ENCODE measurements around the gene COLEC11. TPM values are rescaled to one million over a fixed set of nuclear protein-coding genes. Genes with fewer than 3 reads are reported as not detected.

Gene COLEC11
- polyA plus RNA-seq, 1 donor (not counting 4 experiments of a cell fraction or from before 2014, with no cell fraction given) = not detected

GRCh38 chr2:3656762-3657721, 62.1 kb downstream of the COLEC11 start:
- H3K9me3 ChIP-seq (ENCODE audit: control insufficient read depth, low read depth, low read length) = peaks cover 2% of the 10 kb centered on the region
- FAIRE-seq = no peak
- H3K27ac ChIP-seq (ENCODE audit: control insufficient read depth, insufficient read depth, low read length) = no peak overlapping the region
- H3K4me2 ChIP-seq (ENCODE audit: control insufficient read depth, extremely low read depth, insufficient read depth, low read depth, low read length) = no peak overlapping the region
- no peaks in the 10 kb centered on the region for H3K9me1 ChIP-seq (ENCODE audit: control insufficient read depth, extremely low read depth, insufficient read depth, low read length)
- peaks cover 4% of the 10 kb centered on the region for H3K4me1 ChIP-seq (ENCODE audit: control insufficient read depth, extremely low read depth, insufficient read depth, low read length)
- dilution Hi-C loops (cut with MboI; ENCODE audit: extremely low pct_ligation_motif_present, low sequenced_read_pairs) = no loop called here
- H2AFZ ChIP-seq (ENCODE audit: control insufficient read depth, low read length) = no peak overlapping the region
- no peak for TF ChIP-seq EZH2 (IDR thresholded peaks at IDR 0.05; ENCODE audit: low read length)
- no peak for TF ChIP-seq CTCF (optimal IDR thresholded peaks at IDR 0.05 in 1 of 3, IDR thresholded peaks at IDR 0.05 in 1 of 3, conservative IDR thresholded peaks at IDR 0.05 in 1 of 3; ENCODE audit: extremely low read depth in 1 of 3, insufficient read depth in 2 of 3, low read length in 3 of 3)
- peaks cover 2% of the 10 kb centered on the region for H3K27me3 ChIP-seq (ENCODE audit: control insufficient read depth, extremely low read depth, insufficient read depth, low read length)
- H3K36me3 ChIP-seq (ENCODE audit: control insufficient read depth in 2 of 2, extremely low read depth in 1 of 2, insufficient read depth in 2 of 2, low read length in 2 of 2) = no peaks in the 10 kb centered on the region
- H3K9ac ChIP-seq (ENCODE audit: control insufficient read depth, extremely low read depth, insufficient read depth, low read length) = no peak overlapping the region
- no peak for DNase-seq (ENCODE audit: low read depth, low spot score)
- H3K4me3 ChIP-seq (ENCODE audit: control insufficient read depth in 2 of 3, extremely low read depth in 1 of 3, insufficient read depth in 2 of 3, low read depth in 1 of 3, low read length in 3 of 3) = no peak overlapping the region
- H3K79me2 ChIP-seq (ENCODE audit: control insufficient read depth, insufficient read depth, low read length) = no peaks in the 10 kb centered on the region
- H4K20me1 ChIP-seq (ENCODE audit: control insufficient read depth, extremely low read depth, insufficient read depth, low read length) = no peaks in the 10 kb centered on the region

- no peak within 1 kb of the TSS for H3K27ac ChIP-seq (ENCODE audit: control insufficient read depth, insufficient read depth, low read length)
- H3K79me2 ChIP-seq (ENCODE audit: control insufficient read depth, insufficient read depth, low read length) = no peaks in the 10 kb centered on the region
- TF ChIP-seq EZH2 (IDR thresholded peaks at IDR 0.05; ENCODE audit: low read length) (no peak), CTCF (optimal IDR thresholded peaks at IDR 0.05 in 1 of 3, IDR thresholded peaks at IDR 0.05 in 1 of 3, conservative IDR thresholded peaks at IDR 0.05 in 1 of 3; ENCODE audit: extremely low read depth in 1 of 3, insufficient read depth in 2 of 3, low read length in 3 of 3) (no peak)
- H3K9me1 ChIP-seq (ENCODE audit: control insufficient read depth, extremely low read depth, insufficient read depth, low read length) = no peaks in the 10 kb centered on the region
- no peak within 1 kb of the TSS for H3K4me2 ChIP-seq (ENCODE audit: control insufficient read depth, extremely low read depth, insufficient read depth, low read depth, low read length)
- no peak within 1 kb of the TSS for H3K9ac ChIP-seq (ENCODE audit: control insufficient read depth, extremely low read depth, insufficient read depth, low read length)
- H2AFZ ChIP-seq (ENCODE audit: control insufficient read depth, low read length) = no peak within 1 kb of the TSS
- FAIRE-seq (no peak), DNase-seq (ENCODE audit: low read depth, low spot score) (no peak)
- H3K4me3 ChIP-seq (ENCODE audit: control insufficient read depth in 2 of 3, extremely low read depth in 1 of 3, insufficient read depth in 2 of 3, low read depth in 1 of 3, low read length in 3 of 3) = no peak within 1 kb of the TSS
- H3K36me3 ChIP-seq (ENCODE audit: control insufficient read depth in 2 of 2, extremely low read depth in 1 of 2, insufficient read depth in 2 of 2, low read length in 2 of 2) = no peaks in the 10 kb centered on the region
- H3K27me3 ChIP-seq (ENCODE audit: control insufficient read depth, extremely low read depth, insufficient read depth, low read length) = no peaks in the 10 kb centered on the region
- peaks cover 9% of the 10 kb centered on the region for H3K4me1 ChIP-seq (ENCODE audit: control insufficient read depth, extremely low read depth, insufficient read depth, low read length)
- dilution Hi-C loops (cut with MboI; ENCODE audit: extremely low pct_ligation_motif_present, low sequenced_read_pairs) = no loop called here
- no peaks in the 10 kb centered on the region for H4K20me1 ChIP-seq (ENCODE audit: control insufficient read depth, extremely low read depth, insufficient read depth, low read length)
- peaks cover 2% of the 10 kb centered on the region for H3K9me3 ChIP-seq (ENCODE audit: control insufficient read depth, low read depth, low read length)
Observed at GRCh38 chr2:3657881-3658280, 63.0 kb downstream of the COLEC11 start, which contains the start of gene ALLC. TSS of gene ALLC (plus strand) at chr2:3658200. CDS start at chr2:3671158, 12,958 bp downstream.

Data from keratinocyte (primary cell).